Measurements from ENCODE around the gene SPSB1. TPM values are rescaled to one million over a fixed set of nuclear protein-coding genes. Genes with fewer than 3 reads are reported as not detected.
"Not testable (repeated sequence)": the region's sequence is repeated elsewhere in the genome, so short reads cannot be mapped to it uniquely, and the experiment has no call there.

Gene SPSB1
- total RNA-seq, 4 donors from 2014 or later, result 30.5 to 65.0 (median 36.2) TPM

GRCh38 chr1:9299571-9300541 lies 7.2 kb downstream of the SPSB1 start:
- H3K27ac ChIP-seq, result peak overlapping the region; percentile 63 to 95 (median 91)
- H3K27me3 ChIP-seq; H3K36me3 ChIP-seq; intact Hi-C loops (cut with DNase I); H3K4me3 ChIP-seq (replicated peaks in 1 of 3); H3K9me3 ChIP-seq: not testable (repeated sequence)
- peak in 1 of 2 donors; percentile 55 for TF ChIP-seq POLR2A (IDR thresholded peaks at IDR 0.05)
- H3K4me1 ChIP-seq, result peaks cover 78 to 91% of the 10 kb centered on the region in 2 donors
- 82 to 86% methylated on average over 13 to 16 of the region's 16 CpGs for WGBS, 2 donors
- DNase-seq, result peak; percentile 78

- WGBS, 2 donors, result 83 to 92% methylated on average over 5 of the region's 6 CpGs
- Histone ChIP-seq H3K27me3 (no peaks in the 10 kb centered on the region), H3K27ac (peak overlapping the region; percentile 91 to 95 (median 94)), H3K4me3 (replicated peaks in 1 of 3) (no peak overlapping the region), H3K4me1 (peaks cover 76 to 91% of the 10 kb centered on the region in 2 donors), H3K36me3 (no peaks in the 10 kb centered on the region), H3K9me3 (no peaks in the 10 kb centered on the region)
- no peak for DNase-seq
- TF ChIP-seq POLR2A (IDR thresholded peaks at IDR 0.05) (no peak), CTCF (IDR thresholded peaks at IDR 0.05) (no peak)
- intact Hi-C loops (cut with DNase I), result no loop called here
Observed at GRCh38 chr1:9300573-9300972, 7.9 kb downstream of the SPSB1 start.

- H3K27ac ChIP-seq, result peak overlapping the region; percentile 91 to 95 (median 94)
- DNase-seq, result peak; percentile 81 to 85
- H3K4me1 ChIP-seq, result peaks cover 67 to 89% of the 10 kb centered on the region in 2 donors
- WGBS, 2 donors, result 25 to 48% methylated on average over 9 of the region's 9 CpGs
- H3K36me3 ChIP-seq, result no peaks in the 10 kb centered on the region
- no peaks in the 10 kb centered on the region for H3K27me3 ChIP-seq
- H3K4me3 ChIP-seq (replicated peaks in 1 of 3), result no peak overlapping the region
- intact Hi-C loops (cut with DNase I), result no loop called here
- no peaks in the 10 kb centered on the region for H3K9me3 ChIP-seq
- TF ChIP-seq POLR2A (IDR thresholded peaks at IDR 0.05), result peak in 1 of 2 donors; percentile 65
- peak in 1 of 6 experiments; percentile 11 for TF ChIP-seq CTCF (IDR thresholded peaks at IDR 0.05)
Observed at GRCh38 chr1:9302745-9303524, 10.2 kb downstream of the SPSB1 start.

- 71 to 97% methylated on average over 4 to 5 of the region's 6 CpGs for WGBS, 2 donors
- Histone ChIP-seq H3K4me1 (peaks cover 61 to 89% of the 10 kb centered on the region in 2 donors), H3K36me3 (no peaks in the 10 kb centered on the region), H3K27me3 (no peaks in the 10 kb centered on the region), H3K27ac (peak overlapping the region; percentile 91 to 95 (median 92)), H3K9me3 (no peaks in the 10 kb centered on the region), H3K4me3 (replicated peaks in 1 of 3) (no peak overlapping the region)
- no peak for DNase-seq
- TF ChIP-seq CTCF (IDR thresholded peaks at IDR 0.05) (peak in 1 of 6 experiments; percentile 3), POLR2A (IDR thresholded peaks at IDR 0.05) (no peak)
- intact Hi-C loops (cut with DNase I), result no loop called here
Observed at GRCh38 chr1:9303916-9304315, 11.2 kb downstream of the SPSB1 start.

- H3K4me3 ChIP-seq (replicated peaks in 1 of 3), result no peak overlapping the region
- peaks cover 52 to 79% of the 10 kb centered on the region in 2 donors for H3K4me1 ChIP-seq
- peak overlapping the region in 2 of 3 donors; percentile 46 to 95 for H3K27ac ChIP-seq
- H3K9me3 ChIP-seq, result no peaks in the 10 kb centered on the region
- no peaks in the 10 kb centered on the region for H3K27me3 ChIP-seq
- no peak for DNase-seq
- TF ChIP-seq CTCF (IDR thresholded peaks at IDR 0.05) (no peak), POLR2A (IDR thresholded peaks at IDR 0.05) (no peak)
- intact Hi-C loops (cut with DNase I), result no loop called here
- 90 to 97% methylated on average over 13 to 14 of the region's 14 CpGs for WGBS, 2 donors
- H3K36me3 ChIP-seq, result no peaks in the 10 kb centered on the region
Observed at GRCh38 chr1:9305216-9305615, 12.5 kb downstream of the SPSB1 start.

All from thyroid gland (tissue), 4 donors.